Suprapubic skin (tissue), 4 donors: Measurements from ENCODE around the gene LGALS3BP.

ENCODE experiments used
- EP300 ChIP-seq: sonication (generic); formaldehyde crosslinking; IDR thresholded peaks from one replicate; pipeline ENCODE4 v1.6.1; 2017; ENCODE audit warnings: antibody characterized with exemption
- POLR2A ChIP-seq, 2 donors: fragments of 450-650 bp; IDR thresholded peaks; one replicate each; pipeline ENCODE4 v1.6.1; 2017; ENCODE audit warnings: antibody characterized with exemption in 2 of 2, mild to moderate bottlenecking in 2 of 2, moderate library complexity in 2 of 2
- POLR2AphosphoS5 ChIP-seq, 3 donors: sonication (generic); formaldehyde crosslinking; IDR thresholded peaks; one replicate each; pipeline ENCODE4 v1.6.1; 2017; ENCODE audit warnings: antibody characterized with exemption in 3 of 3
- TF ChIP-seq, protein P1 (sequence below), 2 donors: fragments of 200-600 bp in 1 of 2; fragments of 450-650 bp in 1 of 2; sonication (generic) in 1 of 2; IDR thresholded peaks; one replicate each; pipeline ENCODE4 v1.5.1; 2016 to 2019; ENCODE audit warnings: antibody characterized with exemption in 2 of 2, mild to moderate bottlenecking in 1 of 2, moderate library complexity in 1 of 2

- TF ChIP-seq POLR2A (IDR thresholded peaks at IDR 0.05) (no peak), EP300 (no peak), POLR2AphosphoS5 (IDR thresholded peaks at IDR 0.05) (no peak)
- TF ChIP-seq, protein P1, sequence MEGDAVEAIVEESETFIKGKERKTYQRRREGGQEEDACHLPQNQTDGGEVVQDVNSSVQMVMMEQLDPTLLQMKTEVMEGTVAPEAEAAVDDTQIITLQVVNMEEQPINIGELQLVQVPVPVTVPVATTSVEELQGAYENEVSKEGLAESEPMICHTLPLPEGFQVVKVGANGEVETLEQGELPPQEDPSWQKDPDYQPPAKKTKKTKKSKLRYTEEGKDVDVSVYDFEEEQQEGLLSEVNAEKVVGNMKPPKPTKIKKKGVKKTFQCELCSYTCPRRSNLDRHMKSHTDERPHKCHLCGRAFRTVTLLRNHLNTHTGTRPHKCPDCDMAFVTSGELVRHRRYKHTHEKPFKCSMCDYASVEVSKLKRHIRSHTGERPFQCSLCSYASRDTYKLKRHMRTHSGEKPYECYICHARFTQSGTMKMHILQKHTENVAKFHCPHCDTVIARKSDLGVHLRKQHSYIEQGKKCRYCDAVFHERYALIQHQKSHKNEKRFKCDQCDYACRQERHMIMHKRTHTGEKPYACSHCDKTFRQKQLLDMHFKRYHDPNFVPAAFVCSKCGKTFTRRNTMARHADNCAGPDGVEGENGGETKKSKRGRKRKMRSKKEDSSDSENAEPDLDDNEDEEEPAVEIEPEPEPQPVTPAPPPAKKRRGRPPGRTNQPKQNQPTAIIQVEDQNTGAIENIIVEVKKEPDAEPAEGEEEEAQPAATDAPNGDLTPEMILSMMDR (IDR thresholded peaks at IDR 0.05) = no peak
Observed at GRCh38 chr17:78991906-78992532, 12.3 kb upstream of the LGALS3BP start.
